HG02571 (cell line): ENCODE results near the gene GJD4.

Experiments
- ATAC-seq: cut with Tn5 transposase; IDR thresholded peaks from one replicate; pipeline ENCODE4 v1.9.1; 2021; ENCODE audit warnings: mild to moderate bottlenecking, moderate library complexity; ENCODE audit not compliant: unreplicated experiment

GJD4 gene, protein sequence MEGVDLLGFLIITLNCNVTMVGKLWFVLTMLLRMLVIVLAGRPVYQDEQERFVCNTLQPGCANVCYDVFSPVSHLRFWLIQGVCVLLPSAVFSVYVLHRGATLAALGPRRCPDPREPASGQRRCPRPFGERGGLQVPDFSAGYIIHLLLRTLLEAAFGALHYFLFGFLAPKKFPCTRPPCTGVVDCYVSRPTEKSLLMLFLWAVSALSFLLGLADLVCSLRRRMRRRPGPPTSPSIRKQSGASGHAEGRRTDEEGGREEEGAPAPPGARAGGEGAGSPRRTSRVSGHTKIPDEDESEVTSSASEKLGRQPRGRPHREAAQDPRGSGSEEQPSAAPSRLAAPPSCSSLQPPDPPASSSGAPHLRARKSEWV

GRCh38 chr10:35605191-35605590, at the start of gene GJD4:
TSS of gene GJD4 (plus strand) at chr10:35605341. CDS start at chr10:35605568, 227 bp downstream.
- ATAC-seq = no peak

DNA sequence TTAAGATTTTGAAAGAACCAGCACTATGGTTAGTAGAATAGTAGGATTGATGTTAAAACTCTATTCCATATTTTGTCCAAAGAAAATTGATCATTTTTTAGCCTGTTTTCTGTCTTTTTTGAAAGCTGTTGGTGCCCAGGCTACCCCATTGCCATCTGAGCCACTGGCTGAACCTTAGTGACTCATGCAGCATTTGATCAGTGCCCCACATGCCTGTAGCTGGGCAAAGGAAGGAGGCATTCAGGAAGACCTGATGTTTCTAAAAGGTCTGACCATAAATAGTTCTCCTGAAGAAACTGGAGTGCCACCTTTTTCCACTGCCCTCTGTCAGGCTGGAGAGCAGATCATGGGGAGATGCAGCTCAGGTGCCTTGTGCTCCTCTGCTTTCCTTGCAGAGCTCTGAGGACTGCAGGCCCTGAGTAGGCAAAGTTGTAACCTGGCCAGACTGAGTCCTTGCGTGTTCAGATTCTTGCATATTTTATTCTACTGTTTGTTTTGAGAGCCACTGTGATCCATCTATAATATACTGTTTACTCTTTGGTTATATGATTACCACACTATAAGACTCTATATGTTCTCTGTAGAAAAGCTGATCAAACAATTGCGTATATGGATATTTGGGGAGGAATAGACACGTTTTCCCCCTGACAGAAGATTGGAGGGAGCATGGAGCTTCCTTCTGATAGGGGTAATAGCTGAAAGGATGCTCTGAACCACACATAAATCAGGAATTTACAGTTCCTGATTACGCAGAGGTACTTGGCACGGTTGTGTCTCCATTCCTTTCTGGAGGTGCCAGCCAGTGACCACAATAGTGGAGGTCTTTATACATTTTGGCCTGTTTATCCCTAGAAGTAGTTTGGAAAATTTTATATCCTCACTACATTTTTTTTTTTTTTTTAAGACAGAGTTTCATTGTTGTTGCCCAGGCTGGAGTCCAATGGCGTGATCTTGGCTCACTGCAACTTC, 48.9 kb upstream of the GJD4 start:
- ATAC-seq = no peak

- no peak for ATAC-seq
Measured at GRCh38 chr10:35558276-35558675, 46.9 kb upstream of the GJD4 start.

DNA sequence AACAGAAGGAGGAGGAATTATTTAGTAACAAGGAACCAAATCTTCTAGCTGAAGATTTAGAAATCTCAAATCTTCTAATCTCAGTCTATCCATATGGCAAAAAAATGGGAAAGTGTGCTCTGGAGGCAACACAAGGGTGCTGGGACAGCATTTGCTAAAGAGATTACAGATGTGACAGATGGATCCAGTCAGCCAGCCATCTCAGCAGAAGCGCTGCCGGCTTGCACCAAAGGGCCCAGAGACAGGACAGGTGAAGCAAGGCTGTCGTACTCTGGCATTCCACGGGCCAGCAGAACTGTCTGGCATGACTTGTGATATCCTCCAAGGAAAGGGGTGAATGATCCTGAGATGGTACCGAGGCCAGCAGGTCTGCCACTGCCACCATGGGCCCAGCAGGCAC, 45.7 kb upstream of the GJD4 start:
- ATAC-seq = no peak

- no peak for ATAC-seq
Measured at GRCh38 chr10:35561715-35562114, 43.4 kb upstream of the GJD4 start.

DNA sequence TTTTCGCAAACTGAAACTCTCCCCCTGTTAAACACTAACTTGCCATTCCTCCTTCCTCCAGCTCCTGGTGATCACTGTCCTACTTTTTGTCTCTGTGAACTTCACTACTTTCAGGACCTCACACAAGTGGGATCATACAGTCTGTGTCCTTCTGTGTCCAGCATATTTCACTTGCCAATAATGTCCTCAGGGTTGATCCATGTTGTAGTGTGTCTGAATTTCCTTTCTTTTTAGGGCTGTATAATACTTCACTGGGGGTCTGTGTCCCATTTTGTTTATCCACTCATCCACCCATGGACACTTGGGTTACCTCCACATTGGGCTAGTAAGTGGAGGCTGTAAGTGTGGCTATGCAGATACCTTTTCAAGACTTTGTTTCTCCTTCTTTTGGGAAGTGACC, 42.7 kb upstream of the GJD4 start:
- no peak for ATAC-seq

GRCh38 chr10:35563261-35563891, 41.8 kb upstream of the GJD4 start:
- no peak for ATAC-seq

DNA sequence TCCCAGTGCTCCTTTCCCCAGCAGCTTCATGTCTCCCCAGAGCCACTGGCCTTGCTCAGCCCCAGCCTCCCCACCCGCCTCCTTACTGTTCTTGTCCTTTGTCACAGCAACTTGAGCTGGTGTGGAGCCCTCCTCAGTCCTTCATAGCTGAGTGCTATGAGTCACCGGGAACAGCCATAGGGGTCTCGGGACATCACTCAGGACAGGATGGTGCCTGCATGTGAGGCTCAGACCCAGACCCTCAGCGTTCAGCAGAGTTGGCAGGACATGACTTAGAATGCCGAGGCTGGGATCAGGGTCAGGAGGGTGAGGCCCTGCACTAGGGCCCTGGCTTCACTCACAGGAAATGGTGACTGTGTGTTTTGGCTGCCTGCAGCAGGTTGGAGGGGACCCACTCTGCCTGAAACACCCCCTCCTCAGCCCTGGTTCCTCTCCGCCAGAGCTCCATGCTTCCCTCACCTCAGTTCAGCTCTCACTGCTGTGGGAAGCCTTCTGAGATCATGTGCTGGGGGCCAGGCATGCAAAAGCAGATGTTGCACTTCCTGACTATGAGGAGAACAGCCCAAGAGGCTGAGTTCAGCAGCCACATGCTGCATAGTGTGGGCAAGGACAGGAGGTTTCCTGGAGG, 40.7 kb upstream of the GJD4 start:
- no peak for ATAC-seq

GRCh38 chr10:35565602-35566081, 39.5 kb upstream of the GJD4 start:
- ATAC-seq = no peak

GRCh38 chr10:35567951-35568350, 37.2 kb upstream of the GJD4 start:
- no peak for ATAC-seq

- ATAC-seq = no peak
Measured at GRCh38 chr10:35568483-35569015, 36.6 kb upstream of the GJD4 start.

DNA sequence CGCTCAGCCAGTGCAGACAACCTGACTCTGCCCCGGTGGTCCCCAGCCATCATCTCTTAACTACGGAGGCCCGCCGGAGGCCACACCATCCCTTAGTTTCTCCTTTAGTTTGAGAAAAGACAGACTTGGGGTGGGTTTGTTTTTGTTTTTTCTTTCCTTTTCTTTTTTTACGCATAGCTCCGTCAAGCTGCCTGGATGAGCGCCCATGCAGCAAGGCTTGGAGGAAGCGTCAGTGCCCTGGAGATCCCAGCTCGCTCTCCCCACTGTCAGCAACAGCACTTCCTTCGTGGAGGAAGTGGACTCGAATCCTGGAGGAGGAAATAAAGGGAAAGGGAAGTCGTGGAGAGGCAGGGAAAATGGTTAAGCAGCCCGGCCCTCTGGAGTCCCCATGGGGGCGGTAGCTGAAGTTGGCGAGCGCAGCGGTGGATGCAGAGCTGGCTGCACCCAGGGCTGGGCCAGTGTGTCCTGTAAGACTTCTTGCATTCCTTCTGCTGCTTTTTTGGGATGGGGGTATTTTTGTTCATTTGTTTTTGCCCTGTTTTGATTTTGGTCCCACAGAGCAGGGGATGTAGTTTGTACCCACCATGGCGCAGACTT, 35.9 kb upstream of the GJD4 start:
- ATAC-seq = no peak

- no peak for ATAC-seq
Measured at GRCh38 chr10:35569836-35570235, 35.3 kb upstream of the GJD4 start.

GRCh38 chr10:35570397-35570796, 34.7 kb upstream of the GJD4 start:
- no peak for ATAC-seq

DNA sequence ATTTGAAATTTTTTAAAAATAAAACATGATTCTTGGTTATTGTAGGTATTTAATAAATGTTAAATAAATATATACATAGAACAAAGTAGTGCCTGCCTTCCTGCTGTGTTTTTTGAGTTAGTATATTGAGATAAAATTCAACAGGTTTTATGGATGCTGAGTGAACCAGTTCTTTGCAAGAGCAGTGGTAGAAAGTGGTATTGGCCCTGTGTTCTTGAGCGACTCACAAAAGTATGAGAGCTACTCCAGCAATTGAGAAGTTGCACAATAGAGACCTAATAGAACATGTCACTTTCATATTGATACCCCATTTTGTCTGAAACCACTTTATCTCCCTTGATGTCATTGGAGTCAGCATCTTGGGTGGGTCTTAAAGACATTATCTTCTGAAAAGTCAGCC, 32.6 kb upstream of the GJD4 start:
- no peak for ATAC-seq

- ATAC-seq = no peak
Measured at GRCh38 chr10:35573796-35574195, 31.3 kb upstream of the GJD4 start.

GRCh38 chr10:35574924-35575352, 30.2 kb upstream of the GJD4 start:
- ATAC-seq = no peak

- no peak for ATAC-seq
Measured at GRCh38 chr10:35575640-35576039, 29.5 kb upstream of the GJD4 start.

GRCh38 chr10:35576730-35577129, 28.4 kb upstream of the GJD4 start:
- ATAC-seq = no peak
